Measurements from ENCODE around the gene DMXL2.

Gene DMXL2

DNA sequence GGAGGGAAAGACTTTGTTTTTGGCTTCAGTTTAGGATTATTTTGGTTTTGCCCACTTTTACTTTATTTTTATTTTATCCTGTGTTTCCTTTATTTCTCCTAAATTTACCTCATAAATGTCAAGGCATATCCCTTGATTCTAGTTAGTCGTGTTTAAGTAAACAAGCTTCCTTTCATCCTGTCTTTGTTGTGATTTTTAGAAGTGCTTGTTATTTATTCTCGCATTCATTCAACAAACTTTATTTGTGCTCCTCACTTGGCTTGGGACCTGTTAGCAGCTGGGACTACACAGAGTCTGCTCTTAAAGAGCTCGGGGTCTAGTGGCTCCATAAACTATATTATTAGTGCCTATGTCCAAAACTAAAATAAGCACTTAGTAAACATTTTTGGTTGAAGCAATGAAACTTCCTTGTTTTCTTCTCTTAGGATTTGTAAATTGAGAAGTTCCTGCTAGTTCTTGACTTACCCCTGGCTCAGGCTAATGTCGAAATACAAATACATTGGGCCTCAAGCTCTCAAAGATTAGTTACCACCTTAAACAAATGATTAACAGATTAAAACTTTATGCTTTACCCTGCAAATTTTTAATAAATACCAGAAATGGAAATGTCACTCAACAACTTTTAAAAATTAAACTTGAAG is 19.0 kb upstream of the DMXL2 start:
- no peak for DNase-seq (ENCODE audit: low read depth)
- no peak overlapping the region for H3K4me3 ChIP-seq (ENCODE audit: low read length)
- TF ChIP-seq, protein P1, sequence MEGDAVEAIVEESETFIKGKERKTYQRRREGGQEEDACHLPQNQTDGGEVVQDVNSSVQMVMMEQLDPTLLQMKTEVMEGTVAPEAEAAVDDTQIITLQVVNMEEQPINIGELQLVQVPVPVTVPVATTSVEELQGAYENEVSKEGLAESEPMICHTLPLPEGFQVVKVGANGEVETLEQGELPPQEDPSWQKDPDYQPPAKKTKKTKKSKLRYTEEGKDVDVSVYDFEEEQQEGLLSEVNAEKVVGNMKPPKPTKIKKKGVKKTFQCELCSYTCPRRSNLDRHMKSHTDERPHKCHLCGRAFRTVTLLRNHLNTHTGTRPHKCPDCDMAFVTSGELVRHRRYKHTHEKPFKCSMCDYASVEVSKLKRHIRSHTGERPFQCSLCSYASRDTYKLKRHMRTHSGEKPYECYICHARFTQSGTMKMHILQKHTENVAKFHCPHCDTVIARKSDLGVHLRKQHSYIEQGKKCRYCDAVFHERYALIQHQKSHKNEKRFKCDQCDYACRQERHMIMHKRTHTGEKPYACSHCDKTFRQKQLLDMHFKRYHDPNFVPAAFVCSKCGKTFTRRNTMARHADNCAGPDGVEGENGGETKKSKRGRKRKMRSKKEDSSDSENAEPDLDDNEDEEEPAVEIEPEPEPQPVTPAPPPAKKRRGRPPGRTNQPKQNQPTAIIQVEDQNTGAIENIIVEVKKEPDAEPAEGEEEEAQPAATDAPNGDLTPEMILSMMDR (conservative IDR thresholded peaks at IDR 0.05; ENCODE audit: low read length): no peak

DNA sequence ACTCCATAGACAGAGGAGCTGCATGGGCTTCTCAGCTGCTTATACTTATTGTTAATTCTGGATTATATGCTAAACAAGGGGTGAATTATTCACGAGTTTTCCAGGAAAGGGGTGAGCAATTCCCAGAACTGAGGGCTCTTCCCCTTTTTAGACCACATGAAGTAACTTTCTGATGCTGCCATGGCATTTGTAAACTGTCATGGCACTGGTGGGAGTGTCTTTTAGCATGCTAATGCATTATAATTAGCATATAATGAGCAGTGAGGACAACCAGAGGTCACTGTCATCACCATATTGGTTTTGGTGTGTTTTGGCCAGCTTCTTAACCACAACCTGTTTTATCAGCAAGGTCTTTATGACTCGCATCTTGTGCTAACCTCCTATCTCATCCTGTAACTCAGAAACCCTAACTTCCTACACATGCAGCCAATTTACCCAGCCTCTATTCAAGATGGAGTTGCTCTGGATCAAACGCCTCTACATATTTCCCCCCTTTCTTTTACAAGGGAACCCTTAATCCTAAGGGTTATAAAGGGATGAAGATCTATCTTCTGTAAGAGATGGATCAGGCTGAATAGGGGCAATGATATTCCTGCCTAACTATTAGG is 12.1 kb upstream of the DMXL2 start:
- no peak overlapping the region for H3K4me3 ChIP-seq (ENCODE audit: low read length)
- no peak for DNase-seq (ENCODE audit: low read depth)
- TF ChIP-seq, protein P1 (conservative IDR thresholded peaks at IDR 0.05; ENCODE audit: low read length): no peak

DNA sequence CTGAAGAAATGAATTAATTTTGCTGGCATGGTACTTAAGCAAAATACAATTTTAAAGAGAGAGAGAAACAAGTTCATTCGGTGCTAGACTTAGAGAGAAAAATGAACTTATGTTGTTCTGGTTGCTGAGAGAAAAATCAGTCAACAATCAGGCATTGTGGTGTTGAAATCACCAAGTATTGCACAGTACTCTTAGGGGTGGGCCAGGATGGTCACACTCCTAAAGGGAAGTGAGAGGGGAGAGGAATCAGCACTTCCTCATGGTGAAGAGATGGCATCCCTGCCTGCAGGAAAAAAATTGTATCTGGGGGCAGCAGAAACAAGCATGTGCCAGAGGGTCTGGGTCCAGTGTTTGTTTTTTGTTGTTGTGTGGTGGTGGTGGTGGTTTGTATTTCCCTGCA is 7.0 kb upstream of the DMXL2 start:
- no peak overlapping the region for H3K4me3 ChIP-seq (ENCODE audit: low read length)
- TF ChIP-seq, protein P1 (conservative IDR thresholded peaks at IDR 0.05; ENCODE audit: low read length): no peak
- DNase-seq (ENCODE audit: low read depth): peak; percentile 31

DNA sequence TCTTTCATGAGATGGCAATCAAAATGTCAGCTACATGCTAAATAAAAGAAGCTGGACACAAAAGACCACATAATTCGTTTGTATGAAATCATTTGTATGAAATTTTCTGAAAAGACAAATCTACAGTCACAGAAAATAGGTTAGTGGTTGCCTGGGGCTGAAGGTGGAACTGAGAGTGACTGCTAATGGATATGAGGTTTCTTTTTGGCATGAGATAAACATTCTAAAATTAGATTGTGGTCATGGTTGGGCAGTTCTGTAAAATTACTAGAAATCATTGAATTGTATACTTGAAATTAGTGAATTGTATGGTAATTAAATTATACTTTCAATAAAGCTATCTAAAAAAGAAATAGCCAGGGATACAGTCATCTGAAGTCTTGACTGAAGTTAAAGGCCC is 2.7 kb upstream of the DMXL2 start:
- no peak overlapping the region for H3K4me3 ChIP-seq (ENCODE audit: low read length)
- DNase-seq (ENCODE audit: low read depth): no peak

DNA sequence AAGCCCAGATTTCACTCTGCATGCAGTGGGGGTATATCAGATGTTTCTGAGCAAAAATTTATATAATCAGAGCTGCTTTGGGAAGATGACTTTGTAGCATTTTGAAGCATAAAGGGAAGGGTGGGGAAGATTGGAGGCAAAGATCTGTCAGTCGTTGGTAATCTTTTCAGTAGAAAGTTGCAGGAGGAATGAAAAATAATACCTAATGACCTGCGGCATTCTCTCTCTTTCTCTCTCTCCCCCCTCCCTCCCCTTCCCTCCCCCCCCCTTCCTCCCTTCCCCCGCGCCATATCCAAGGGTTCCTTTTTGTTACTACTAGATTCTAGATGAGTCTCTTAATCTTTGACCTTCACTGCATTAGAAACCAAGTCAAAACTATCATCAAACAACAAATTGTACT is 1.5 kb upstream of the DMXL2 start:
- TF ChIP-seq, protein P1 (conservative IDR thresholded peaks at IDR 0.05; ENCODE audit: low read length): no peak

More for the DNA sequence above, 2.7 kb upstream of the DMXL2 start:
- TF ChIP-seq, protein P1 (conservative IDR thresholded peaks at IDR 0.05; ENCODE audit: low read length): no peak

DNA sequence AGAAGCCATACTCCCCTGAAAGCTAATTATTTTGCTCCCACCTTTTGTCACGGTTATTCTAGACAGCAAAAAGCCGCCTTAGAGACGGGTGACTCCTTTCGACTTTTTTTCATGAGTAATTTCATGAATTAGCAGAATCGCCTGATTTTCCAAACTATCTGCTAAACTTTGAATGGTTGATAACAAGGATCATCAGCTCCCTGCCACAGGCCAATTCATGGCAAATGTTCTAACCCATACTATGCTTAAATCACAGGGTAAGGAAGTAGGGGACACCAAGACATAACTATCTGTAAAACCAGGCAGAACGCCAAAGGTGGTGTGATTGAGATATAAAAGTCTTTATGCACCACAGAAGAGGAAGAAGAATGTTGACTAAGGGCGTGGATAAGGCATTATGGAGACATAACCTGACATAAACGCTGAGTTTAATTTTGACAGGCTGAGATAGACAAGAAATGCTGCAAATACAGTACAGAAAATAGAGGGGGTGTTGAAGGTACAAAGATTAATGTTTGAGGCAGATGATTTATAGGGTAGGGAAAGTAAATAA is 891 bp upstream of the DMXL2 start:
- TF ChIP-seq, protein P1 (conservative IDR thresholded peaks at IDR 0.05; ENCODE audit: low read length): no peak
- no peak for DNase-seq (ENCODE audit: low read depth)
- peak overlapping the region; percentile 84 for H3K4me3 ChIP-seq (ENCODE audit: low read length)

More for the DNA sequence above, 1.5 kb upstream of the DMXL2 start:
- DNase-seq (ENCODE audit: low read depth): no peak
- no peak overlapping the region for H3K4me3 ChIP-seq (ENCODE audit: low read length)

Measured in AG10803 (cell line).